ENCODE results near the gene ZSWIM3. TPM values are rescaled to one million over a fixed set of nuclear protein-coding genes. Genes with fewer than 3 reads are reported as not detected.

ZSWIM3 gene
- total RNA-seq, 4 donors from 2014 or later: 2.1 to 5.4 (median 4.0) TPM

GRCh38 chr20:45913116-45913515 lies 55.7 kb downstream of the ZSWIM3 start:
- 58% methylated on average over 4 of the region's 5 CpGs for WGBS
- DNase-seq (ENCODE audit: extremely low spot score): no peak
- peak overlapping the region in 1 of 4 donors; percentile 77 for H3K27ac ChIP-seq (replicated peaks in 1 of 4)
- no peak overlapping the region for H3K4me3 ChIP-seq
- intact Hi-C loops (cut with DNase I): no loop called here
- peaks cover 18 to 43% (median 32%) of the 10 kb centered on the region in 4 donors for H3K4me1 ChIP-seq
- TF ChIP-seq POLR2AphosphoS5 (IDR thresholded peaks at IDR 0.05) (no peak), EP300 (IDR thresholded peaks at IDR 0.05) (no peak)
- TF ChIP-seq, protein P1, sequence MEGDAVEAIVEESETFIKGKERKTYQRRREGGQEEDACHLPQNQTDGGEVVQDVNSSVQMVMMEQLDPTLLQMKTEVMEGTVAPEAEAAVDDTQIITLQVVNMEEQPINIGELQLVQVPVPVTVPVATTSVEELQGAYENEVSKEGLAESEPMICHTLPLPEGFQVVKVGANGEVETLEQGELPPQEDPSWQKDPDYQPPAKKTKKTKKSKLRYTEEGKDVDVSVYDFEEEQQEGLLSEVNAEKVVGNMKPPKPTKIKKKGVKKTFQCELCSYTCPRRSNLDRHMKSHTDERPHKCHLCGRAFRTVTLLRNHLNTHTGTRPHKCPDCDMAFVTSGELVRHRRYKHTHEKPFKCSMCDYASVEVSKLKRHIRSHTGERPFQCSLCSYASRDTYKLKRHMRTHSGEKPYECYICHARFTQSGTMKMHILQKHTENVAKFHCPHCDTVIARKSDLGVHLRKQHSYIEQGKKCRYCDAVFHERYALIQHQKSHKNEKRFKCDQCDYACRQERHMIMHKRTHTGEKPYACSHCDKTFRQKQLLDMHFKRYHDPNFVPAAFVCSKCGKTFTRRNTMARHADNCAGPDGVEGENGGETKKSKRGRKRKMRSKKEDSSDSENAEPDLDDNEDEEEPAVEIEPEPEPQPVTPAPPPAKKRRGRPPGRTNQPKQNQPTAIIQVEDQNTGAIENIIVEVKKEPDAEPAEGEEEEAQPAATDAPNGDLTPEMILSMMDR (IDR thresholded peaks at IDR 0.05): no peak
- H3K9me3 ChIP-seq: no peaks in the 10 kb centered on the region
- peaks cover 0 to 6% (median under 1%) of the 10 kb centered on the region in 4 donors for H3K36me3 ChIP-seq
- peaks cover 0 to 14% (median 5%) of the 10 kb centered on the region in 4 donors for H3K27me3 ChIP-seq

- Histone ChIP-seq H3K27me3 (peaks cover 0 to 6% (median 3%) of the 10 kb centered on the region in 4 donors), H3K27ac (replicated peaks in 1 of 4) (peak overlapping the region; percentile 37 to 69 (median 64)), H3K9me3 (no peaks in the 10 kb centered on the region), H3K4me1 (peaks cover 30 to 49% (median 32%) of the 10 kb centered on the region in 4 donors), H3K36me3 (no peaks in the 10 kb centered on the region), H3K4me3 (no peak overlapping the region)
- DNase-seq (ENCODE audit: extremely low spot score): no peak
- TF ChIP-seq POLR2A (IDR thresholded peaks at IDR 0.05; ENCODE audit: low read depth) (no peak), POLR2AphosphoS5 (IDR thresholded peaks at IDR 0.05) (no peak), EP300 (IDR thresholded peaks at IDR 0.05) (no peak)
- TF ChIP-seq, protein P1 (IDR thresholded peaks at IDR 0.05): no peak
- intact Hi-C loops (cut with DNase I): no loop called here
- WGBS: 68% methylated on average over 5 of the region's 5 CpGs
These were observed 60.4 kb downstream of the ZSWIM3 start for GRCh38 chr20:45917790-45918141.

DNA sequence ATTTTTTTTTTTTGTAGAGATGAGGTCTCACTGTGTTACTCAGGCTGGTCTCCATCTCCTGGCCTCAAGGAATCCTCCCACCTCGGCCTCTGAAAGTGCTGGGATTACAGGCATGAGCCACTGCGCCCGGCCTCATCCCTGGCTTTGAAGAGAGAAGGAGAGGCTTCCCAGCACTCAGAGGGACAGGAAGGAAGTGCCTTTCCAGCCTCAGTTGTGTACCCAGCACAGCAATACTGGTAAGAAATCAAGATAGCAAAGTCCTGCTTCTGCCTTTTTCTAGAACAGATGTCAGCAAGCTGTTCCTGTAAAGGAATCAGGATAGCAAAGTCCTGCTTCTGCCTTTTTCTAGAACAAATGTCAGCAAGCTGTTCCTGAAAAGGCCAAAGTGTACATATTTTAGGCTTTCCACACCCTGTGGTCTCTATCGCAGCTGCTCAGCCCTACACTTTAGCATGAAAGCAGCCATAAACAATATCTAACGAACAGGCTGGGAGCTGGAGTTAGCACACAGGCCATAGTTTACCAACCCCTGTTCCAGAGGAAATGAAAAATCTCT lies 60.8 kb downstream of the ZSWIM3 start:
- WGBS: 59% methylated on average over 3 of the region's 5 CpGs
- H3K27ac ChIP-seq (replicated peaks in 1 of 4): peak overlapping the region; percentile 37 to 69 (median 64)
- no peak for DNase-seq (ENCODE audit: extremely low spot score)
- H3K4me1 ChIP-seq: peaks cover 28 to 47% (median 33%) of the 10 kb centered on the region in 4 donors
- TF ChIP-seq POLR2A (IDR thresholded peaks at IDR 0.05; ENCODE audit: low read depth): no peak
- TF ChIP-seq, protein P1 (IDR thresholded peaks at IDR 0.05): no peak
- TF ChIP-seq POLR2AphosphoS5 (IDR thresholded peaks at IDR 0.05): peak in 1 of 2 donors; percentile 23
- no peaks in the 10 kb centered on the region for H3K36me3 ChIP-seq
- peaks cover 0 to 1% (median under 1%) of the 10 kb centered on the region in 4 donors for H3K27me3 ChIP-seq
- intact Hi-C loops (cut with DNase I): no loop called here
- H3K9me3 ChIP-seq: no peaks in the 10 kb centered on the region
- H3K4me3 ChIP-seq: no peak overlapping the region

DNA sequence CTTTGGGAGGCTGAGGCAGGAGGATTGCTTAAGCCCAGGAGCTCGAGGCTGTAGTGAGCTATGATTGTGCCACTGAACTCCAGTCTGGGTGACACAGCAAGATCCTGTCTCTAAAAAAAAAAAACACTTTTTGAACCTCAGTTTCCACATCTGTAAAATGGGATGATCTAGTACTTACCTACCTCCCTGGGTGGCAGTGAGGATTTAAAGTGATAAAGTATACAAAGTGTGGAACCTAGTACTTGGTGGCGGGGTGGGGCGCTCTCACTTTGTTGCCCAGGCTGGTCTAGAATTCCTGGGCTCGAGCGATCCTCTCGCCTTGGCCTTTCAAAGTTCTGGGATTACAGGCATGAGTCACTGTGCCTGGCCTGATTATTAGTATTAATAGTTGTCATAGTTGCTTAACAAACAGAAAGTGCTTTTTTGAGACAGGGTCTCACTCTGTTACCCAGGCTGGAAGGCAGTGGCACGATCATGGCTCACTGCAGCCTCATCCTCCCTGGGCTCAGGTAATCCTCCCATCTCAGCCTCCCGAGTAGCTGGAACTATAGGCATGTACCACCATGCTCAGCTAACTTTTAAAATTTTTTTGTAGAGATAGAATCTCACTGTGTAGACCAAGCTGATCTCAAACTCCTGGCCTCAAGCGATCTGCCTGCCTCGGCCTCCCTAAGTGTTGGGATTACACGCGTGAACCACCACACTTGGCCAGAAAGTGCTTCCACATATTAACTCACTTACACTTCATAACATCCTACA lies 61.5 kb downstream of the ZSWIM3 start:
- Histone ChIP-seq H3K27ac (replicated peaks in 1 of 4) (peak overlapping the region; percentile 37 to 69 (median 64)), H3K4me3 (no peak overlapping the region), H3K36me3 (no peaks in the 10 kb centered on the region), H3K9me3 (no peaks in the 10 kb centered on the region), H3K4me1 (peaks cover 32 to 47% (median 38%) of the 10 kb centered on the region in 4 donors), H3K27me3 (no peaks in the 10 kb centered on the region)
- intact Hi-C loops (cut with DNase I): no loop called here
- no peak for TF ChIP-seq POLR2AphosphoS5 (IDR thresholded peaks at IDR 0.05)
- TF ChIP-seq, protein P1 (IDR thresholded peaks at IDR 0.05): no peak
- TF ChIP-seq EP300 (IDR thresholded peaks at IDR 0.05): no peak
- TF ChIP-seq POLR2A (IDR thresholded peaks at IDR 0.05; ENCODE audit: low read depth): no peak
- 82% methylated on average over 10 of the region's 12 CpGs for WGBS
- no peak for DNase-seq (ENCODE audit: extremely low spot score)

All from esophagus muscularis mucosa (tissue), 4 donors.